RWPE1 (cell line): ENCODE data around the gene DHX57.
"Not testable (repeated sequence)": the region's sequence is repeated elsewhere in the genome, so short reads cannot be mapped to it uniquely, and the experiment has no call there.

ENCODE experiments used
- CTCF ChIA-PET: fragments of 350-600 bp; sonication (Branson Sonifier 250); formaldehyde crosslinking; extraction: SDS; loops from one replicate; lab custom pipeline; 2021; lab: Yijun Ruan, JAX
- POLR2A ChIA-PET: fragments of 400-600 bp; formaldehyde crosslinking; extraction: SDS; loops from one replicate; lab custom pipeline; 2020; ENCODE audit warnings: antibody characterized with exemption; ENCODE audit not compliant: low non-redundant PET; lab: Yijun Ruan, JAX
- DNase-seq: peaks from one replicate; pipeline ENCODE4 v3.0.0; 2012; ENCODE audit warnings: low spot score
- H3K27ac ChIP-seq: fragments of 450-650 bp; 2 replicates; pipeline ENCODE4 v1.5.1; 2017
- CTCF ChIP-seq: fragments of 450-650 bp; conservative IDR thresholded peaks from 2 replicates; pipeline ENCODE4 v1.5.1; 2017; ENCODE audit warnings: low read depth, mild to moderate bottlenecking

Gene DHX57

GRCh38 chr2:38797953-38798352, 77.8 kb downstream of the DHX57 start:
- POLR2A ChIA-PET = interaction anchor here (1.1 kb wide), 1 partner anchor 47 kb away, joined by 3 read pairs; the partner anchor contains the start of gene SRSF7
- DNase-seq = no peak
- CTCF ChIA-PET = interaction anchor here (0.6 to 0.7 kb wide), 3 partner anchors 47 to 132 kb away, joined by 3 read pairs; partner anchors contain the start of gene GALM

GRCh38 chr2:38797250-38797676, 78.5 kb downstream of the DHX57 start:
- TF ChIP-seq CTCF = no peak
- no peak overlapping the region for H3K27ac ChIP-seq
- CTCF ChIA-PET = no interaction called here
- POLR2A ChIA-PET = no interaction called here
- DNase-seq = no peak

More at GRCh38 chr2:38797953-38798352, 77.8 kb downstream of the DHX57 start:
- H3K27ac ChIP-seq = no peak overlapping the region
- TF ChIP-seq CTCF = no peak

GRCh38 chr2:38795016-38795415, 80.7 kb downstream of the DHX57 start:
- POLR2A ChIA-PET, CTCF ChIA-PET, DNase-seq, H3K27ac ChIP-seq: not testable (repeated sequence)

- no peak for DNase-seq
- ChIA-PET CTCF (no interaction called here), POLR2A (no interaction called here)
- H3K27ac ChIP-seq = no peak overlapping the region
- no peak for TF ChIP-seq CTCF
These were observed 81.3 kb downstream of the DHX57 start for GRCh38 chr2:38794235-38794946.

GRCh38 chr2:38793511-38793910, 82.2 kb downstream of the DHX57 start:
- no peak for DNase-seq
- no peak for TF ChIP-seq CTCF
- H3K27ac ChIP-seq = no peak overlapping the region
- POLR2A ChIA-PET = no interaction called here
- CTCF ChIA-PET = no interaction called here

- no peak for DNase-seq
- TF ChIP-seq CTCF = no peak
- CTCF ChIA-PET = no interaction called here
- H3K27ac ChIP-seq = no peak overlapping the region
- POLR2A ChIA-PET = no interaction called here
These were observed 83.0 kb downstream of the DHX57 start for GRCh38 chr2:38792751-38793150.

- CTCF ChIA-PET, H3K27ac ChIP-seq, POLR2A ChIA-PET, DNase-seq: not testable (repeated sequence)
These were observed 83.4 kb downstream of the DHX57 start for GRCh38 chr2:38792321-38792720.
